D341Med (cell line): Measurements from ENCODE around the gene ARNT2.
"Not testable (repeated sequence)": the region's sequence is repeated elsewhere in the genome, so short reads cannot be mapped to it uniquely, and the experiment has no call there.

Experiments used
- DNase-seq: peaks from one replicate; pipeline ENCODE4 v3.0.0; 2012; ENCODE audit warnings: low spot score

Gene ARNT2

DNA sequence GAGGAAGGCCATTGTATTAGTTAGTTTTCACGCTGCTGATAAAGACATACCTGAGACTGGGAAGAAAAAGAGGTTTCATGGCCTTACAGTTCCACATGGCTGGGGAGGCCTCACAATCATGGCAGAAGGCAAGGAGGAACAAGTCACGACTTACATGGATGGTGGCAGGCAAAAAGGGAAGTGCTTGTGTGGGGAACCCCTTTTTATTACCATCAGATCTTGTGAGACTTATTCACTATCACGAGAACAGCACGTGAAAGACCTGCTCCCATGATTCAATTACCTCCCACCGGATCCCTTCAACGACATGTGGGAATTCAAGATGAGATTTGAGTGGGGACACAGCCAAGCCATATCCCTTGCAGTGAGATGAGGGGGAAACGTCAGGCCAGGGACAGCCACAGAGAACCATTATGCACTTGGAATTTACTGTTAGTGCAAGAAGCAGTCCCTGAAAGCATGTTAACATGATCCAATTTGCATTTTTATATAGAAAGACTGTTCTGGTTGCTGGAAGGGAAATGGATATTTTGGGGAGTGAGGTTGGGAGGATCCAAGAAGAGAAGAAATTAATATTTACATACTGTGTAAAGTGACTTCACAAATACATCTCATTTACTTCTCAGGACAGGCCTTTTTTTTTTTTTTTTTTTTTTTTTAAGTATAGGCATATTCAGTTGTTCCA is 87.1 kb downstream of the ARNT2 start:
- no peak for DNase-seq

- DNase-seq = no peak
Measured at GRCh38 chr15:80492409-80492808, 88.2 kb downstream of the ARNT2 start.

DNA sequence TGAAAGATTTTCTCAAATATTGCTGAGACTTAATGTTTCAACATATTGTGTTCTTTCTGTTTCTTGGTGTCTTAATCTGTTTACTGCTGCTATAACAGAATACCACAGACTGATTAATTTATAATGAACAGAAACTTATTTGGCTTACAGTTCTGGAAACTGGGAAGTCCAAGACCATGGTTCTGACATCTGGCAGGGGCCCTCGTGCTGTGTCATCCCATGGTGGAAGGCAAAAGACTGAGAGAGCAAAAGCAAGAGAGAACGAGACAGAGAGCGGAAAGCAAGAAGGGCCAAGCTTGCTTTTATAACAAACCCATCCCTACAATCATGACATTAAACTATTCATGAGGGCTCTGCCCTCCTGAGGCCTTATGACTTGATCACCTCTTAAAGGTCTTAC is 88.7 kb downstream of the ARNT2 start:
- no peak for DNase-seq

DNA sequence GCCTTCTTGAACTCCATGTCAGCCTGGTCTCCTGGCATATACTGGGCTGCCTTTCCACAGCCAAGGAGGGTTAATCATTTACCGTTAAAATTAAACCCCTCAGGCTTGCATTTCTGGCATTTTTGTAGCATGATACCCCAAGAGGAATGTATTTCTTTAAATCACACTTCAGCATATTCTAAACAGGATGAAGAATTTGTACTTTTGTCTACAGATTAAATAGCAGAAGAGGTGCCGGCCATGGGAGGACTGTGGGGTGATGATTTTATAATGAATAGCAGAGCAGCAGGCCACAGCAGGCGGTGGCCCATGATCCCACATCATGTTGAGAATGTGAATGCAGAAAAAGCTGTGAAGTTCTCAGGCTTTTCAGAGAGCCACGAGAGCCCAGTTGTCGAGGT is 90.2 kb downstream of the ARNT2 start:
- no peak for DNase-seq

DNA sequence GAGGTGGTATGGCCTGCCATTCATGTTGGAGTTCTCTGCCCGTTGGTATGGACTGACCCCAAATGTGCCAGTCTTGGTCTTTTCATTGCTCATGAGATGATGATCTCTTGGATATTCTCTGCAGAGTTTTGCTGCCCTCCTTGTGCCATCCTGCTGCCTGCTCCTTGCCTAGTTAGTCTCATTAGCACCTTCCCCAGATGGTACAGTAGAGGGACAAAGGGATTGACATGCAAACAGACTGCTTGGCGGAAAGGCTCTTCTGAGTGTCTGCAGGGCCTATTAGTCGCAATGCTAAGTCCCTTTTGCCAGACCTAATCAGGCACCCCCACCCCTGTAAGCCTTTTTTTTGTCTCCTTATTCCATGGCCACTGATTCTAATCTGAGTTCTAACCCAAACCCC is 90.6 kb downstream of the ARNT2 start:
- DNase-seq = no peak

- no peak for DNase-seq
Measured at GRCh38 chr15:80495401-80495942, 91.3 kb downstream of the ARNT2 start.

DNA sequence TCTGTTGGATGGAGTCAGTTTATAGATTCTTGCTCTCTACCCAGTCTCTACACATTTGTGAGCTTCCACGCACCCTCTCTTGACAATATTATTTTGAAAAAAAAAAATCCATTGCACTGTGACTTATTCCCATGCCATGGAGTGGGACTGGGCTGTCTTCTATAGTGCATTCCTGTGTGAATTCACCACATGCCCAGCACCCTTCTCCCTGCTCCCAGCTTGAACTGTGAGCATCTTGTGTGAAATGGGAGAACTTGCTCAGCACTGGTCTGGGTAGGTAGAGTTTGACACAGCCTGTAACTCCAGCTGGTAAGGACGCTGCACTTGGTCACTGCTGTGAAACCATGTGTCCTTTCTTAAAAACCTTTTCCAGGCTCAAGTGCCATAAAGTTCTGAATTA is 91.9 kb downstream of the ARNT2 start:
- DNase-seq = no peak

DNA sequence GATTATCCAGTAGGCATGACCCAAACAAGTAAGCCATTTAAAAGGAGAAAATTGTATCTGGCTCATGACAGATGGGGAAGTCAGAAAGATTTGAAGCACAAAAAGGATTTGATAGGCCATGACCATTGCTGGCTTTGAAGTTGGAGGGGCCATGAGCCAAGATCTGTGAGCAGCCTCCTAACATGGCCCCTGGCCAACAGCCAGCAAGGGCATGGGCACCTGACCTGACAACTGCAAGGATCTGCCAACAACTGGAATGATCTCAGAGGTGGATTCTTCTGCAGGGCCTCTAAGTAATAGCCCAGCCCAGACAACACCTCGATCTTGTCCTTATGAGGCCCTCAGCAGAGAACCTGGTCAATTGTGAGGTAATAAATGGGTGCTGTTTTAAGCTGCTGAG is 93.0 kb downstream of the ARNT2 start:
- no peak for DNase-seq

GRCh38 chr15:80498652-80499051 is 94.5 kb downstream of the ARNT2 start:
- DNase-seq = no peak

DNA sequence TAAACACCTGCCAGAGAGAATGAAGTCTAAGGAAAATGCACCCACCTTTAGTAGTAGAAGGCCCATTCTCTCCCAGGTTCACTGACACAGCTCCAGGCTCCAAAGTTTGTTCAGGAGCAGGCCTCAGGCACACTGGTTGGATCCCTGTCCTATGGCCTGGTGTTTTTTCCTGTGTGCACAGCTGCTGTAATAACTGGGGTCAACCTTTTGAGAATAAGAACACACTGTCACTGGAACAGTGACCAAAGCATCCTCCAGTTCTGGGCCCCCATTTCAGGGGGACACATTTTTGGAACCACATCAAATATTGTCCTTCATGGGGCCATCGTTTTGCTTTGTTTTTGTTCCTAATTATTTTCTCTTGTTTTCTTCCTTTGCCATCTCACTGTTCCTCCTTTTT is 95.8 kb downstream of the ARNT2 start:
- no peak for DNase-seq

GRCh38 chr15:80501476-80501875 is 97.3 kb downstream of the ARNT2 start:
- no peak for DNase-seq

DNA sequence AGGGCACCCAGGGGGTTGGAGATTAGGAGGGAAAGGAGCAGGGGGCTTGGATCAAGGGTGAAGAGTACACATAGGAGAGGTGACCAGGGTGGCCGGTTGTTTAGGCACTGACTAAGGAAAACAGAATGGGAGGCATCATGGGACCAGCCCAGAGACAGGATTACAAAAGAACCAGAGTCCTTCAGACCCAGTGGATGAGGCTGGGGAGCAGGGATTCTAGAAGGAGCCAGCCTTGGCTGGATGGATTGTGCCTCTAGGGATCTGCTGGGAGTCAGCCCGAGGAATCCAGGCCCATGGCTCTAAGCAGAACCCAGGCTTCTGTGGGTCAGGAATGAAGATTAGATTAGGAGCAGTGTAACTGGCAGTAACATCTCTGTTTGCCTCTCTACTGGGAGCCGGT is 98.6 kb downstream of the ARNT2 start:
- no peak for DNase-seq

GRCh38 chr15:80503319-80503952 is 99.3 kb downstream of the ARNT2 start:
- no peak for DNase-seq

- no peak for DNase-seq
Measured at GRCh38 chr15:80504931-80505330, 100.7 kb downstream of the ARNT2 start.

DNA sequence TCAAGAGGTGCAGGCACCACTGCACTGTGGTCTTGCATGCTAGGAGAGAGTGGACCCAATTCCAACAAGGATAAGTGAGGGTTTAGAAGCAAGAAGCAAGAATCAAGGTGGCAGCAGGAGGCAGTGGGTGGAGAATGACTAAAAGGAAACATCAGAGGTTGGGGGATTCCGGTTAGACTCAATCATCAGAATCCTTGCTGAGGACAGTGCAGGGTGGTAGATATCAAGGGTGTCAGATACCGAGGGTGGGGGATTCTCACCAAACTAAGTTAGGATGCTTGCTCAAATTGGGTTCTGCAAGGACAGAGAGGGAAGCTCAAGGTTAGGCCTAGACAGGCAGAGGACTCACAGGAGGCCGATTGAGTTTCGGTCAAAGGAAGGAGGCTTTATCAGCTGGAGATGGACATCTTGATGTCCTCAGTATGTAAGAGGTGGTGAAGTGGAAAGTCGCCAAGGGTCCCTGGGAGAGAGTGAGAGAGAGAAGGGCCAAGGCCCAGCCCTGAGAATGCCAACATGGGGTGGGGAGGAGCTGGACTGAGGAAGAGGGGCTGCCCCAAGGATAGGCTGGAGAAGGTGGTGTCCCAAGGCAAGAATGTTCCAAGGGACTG is 102.2 kb downstream of the ARNT2 start:
- DNase-seq = no peak

DNA sequence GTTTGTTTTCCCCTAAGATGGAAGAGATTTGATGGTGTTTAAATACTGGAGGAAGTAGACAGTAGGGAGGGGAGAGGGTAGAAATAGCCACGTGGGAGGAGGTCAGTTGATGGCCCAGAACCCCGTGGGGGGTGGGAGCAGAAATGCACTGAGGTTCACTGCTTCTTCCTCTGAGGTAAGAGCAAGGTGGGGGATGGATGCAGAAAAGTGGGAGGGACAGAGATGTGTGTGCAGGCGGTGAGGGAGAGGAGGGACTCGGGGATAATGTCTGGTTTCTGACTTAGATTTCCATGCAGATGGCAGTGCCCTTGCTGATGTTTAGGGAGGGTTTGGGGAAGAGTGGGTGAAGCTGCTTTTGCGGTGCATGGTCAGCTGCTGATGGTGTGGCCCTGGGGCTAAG is 102.9 kb downstream of the ARNT2 start:
- no peak for DNase-seq

DNA sequence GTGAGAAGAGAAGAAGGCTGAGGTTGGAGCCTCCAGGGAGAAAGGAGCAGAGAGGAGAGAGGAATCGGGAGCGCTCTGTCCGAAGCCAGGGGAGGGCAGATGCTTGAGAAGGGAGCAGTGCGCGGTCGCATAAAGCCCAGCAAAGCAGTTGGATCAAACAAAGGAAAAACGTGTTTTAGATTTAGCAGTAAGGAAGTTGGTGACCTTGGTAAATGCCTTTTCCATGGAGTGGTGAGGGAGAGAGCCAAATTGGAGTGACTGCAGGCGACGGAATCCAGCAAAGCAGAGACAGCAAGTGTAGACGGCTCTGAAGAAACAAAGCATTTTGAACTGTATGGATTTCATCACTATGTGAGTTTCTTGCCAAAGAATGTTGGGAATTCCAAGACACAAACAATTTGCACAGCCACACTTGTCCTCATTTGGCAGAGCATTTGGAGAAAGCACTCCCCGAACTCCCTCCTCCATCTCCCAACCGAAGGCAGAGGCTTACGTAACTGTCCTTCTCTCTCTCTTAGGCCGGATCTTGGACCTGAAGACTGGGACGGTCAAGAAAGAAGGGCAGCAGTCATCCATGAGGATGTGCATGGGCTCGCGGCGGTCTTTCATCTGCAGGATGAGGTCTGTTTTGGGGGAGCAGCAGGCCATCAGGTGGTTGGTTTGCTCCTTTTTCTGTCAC is 103.6 kb downstream of the ARNT2 start:
- no peak for DNase-seq

DNA sequence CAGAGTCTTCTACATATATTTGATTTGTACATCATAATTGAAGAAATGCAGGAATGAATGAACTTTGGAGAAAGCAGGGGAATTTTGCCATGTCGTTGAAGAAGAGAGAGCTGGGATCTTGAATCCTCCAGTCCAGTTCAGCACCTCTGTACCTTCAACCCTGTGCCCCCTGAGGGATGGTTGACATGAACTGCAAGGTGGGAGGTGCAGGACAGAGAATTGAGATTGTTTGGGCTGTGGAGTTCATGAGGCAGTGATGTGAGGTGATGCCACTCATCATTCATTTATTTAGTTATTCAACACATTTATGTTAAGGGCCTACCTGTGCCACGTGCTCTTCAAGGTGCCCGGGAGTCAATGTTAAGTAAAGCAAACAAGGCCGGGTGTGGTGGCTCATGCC is 104.6 kb downstream of the ARNT2 start:
- no peak for DNase-seq

- no peak for DNase-seq
Measured at GRCh38 chr15:80509800-80510199, 105.6 kb downstream of the ARNT2 start.

DNA sequence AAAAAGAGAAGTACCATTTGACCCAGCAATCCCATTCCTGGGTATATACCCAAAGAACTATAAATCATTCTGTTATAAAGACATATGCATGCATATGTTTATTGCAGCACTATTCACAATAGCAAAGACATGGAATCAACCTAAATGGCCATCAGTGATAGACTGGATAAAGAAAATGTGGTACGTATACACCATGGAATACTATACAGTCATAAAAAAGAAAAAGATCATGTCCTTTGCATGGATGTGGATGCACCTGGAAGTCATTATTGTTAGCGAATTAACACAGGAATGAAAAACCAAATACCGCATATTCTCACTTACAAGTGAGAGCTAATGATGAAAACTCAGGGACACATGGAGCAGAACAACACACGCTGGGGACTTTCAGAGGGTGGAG is 106.8 kb downstream of the ARNT2 start:
- not testable (repeated sequence) for DNase-seq

GRCh38 chr15:80512726-80513660 is 108.8 kb downstream of the ARNT2 start:
- no peak for DNase-seq
